Kidney epithelial cell (primary cell): ENCODE measurements around the gene TIMM17B. TPM values are rescaled to one million over a fixed set of nuclear protein-coding genes. Genes with fewer than 3 reads are reported as not detected.

Experiments used
- DNase-seq: peaks from one replicate; pipeline ENCODE4 v3.0.0-alpha.2; 2010; ENCODE audit warnings: low read depth
- H3K27me3 ChIP-seq: 2 replicates; pipeline ENCODE4 v1.6.0; 2011; ENCODE audit warnings: low read length; ENCODE audit not compliant: control insufficient read depth, insufficient read depth
- H3K36me3 ChIP-seq: 2 replicates; pipeline ENCODE4 v1.5.1; 2011; ENCODE audit warnings: low read length; ENCODE audit not compliant: control insufficient read depth, insufficient read depth
- H3K4me3 ChIP-seq: 2 replicates; pipeline ENCODE4 v1.5.1; 2011; ENCODE audit warnings: low read depth, mild to moderate bottlenecking, control low read depth, low read length
- total RNA-seq: library from RNA; depleted of rRNA; stranded (reverse); fragments of >200 nt; gene quantifications from 2 replicates; pipeline ENCODE4 v1.2.3, GENCODE V29; 2015
- TF ChIP-seq, protein P1 (sequence below): IDR thresholded peaks from 2 replicates; pipeline ENCODE4 v1.5.1; 2011; ENCODE audit warnings: mild to moderate bottlenecking, moderate library complexity, low read length, control low read depth, inconsistent platforms; ENCODE audit not compliant: insufficient read depth, poor library complexity, severe bottlenecking

The TIMM17B gene
- total RNA-seq, 1 donor from 2014 or later = 89.4 TPM

DNA sequence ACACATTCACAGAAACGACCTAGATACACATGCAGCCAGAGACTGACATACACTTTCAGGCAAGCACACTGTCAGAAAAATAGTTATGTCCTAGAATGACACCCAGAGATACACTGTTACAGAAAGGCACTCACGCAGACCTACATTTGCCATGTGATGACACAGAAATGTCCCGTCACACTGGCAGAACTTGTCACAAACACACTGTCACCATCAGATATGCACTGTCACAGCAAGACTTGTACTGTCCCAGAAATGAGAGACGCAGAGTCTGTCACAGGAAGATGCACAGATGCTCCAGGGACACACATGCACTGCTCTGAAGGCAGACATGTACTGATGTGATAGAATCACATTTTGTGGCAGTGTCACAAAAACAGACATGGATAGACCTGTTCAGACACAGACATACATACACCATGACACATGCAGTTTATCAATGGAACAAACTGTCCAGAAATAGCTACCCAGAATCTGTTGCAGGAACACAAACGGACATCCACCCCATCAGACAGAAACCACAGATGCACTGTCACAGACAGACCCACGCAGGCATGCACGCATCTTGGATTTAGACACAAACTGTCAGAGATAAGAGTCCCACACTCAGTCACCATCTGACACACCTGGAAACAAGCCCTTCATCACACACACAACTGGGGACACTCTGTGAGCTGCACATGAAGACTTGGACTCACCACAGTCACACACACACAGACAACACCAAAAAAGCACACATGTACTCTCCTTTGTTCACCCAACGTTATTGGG lies 22.6 kb upstream of the TIMM17B start:
- Histone ChIP-seq H3K36me3 (no peaks in the 10 kb centered on the region), H3K4me3 (no peak overlapping the region), H3K27me3 (no peaks in the 10 kb centered on the region)
- no peak for DNase-seq
- TF ChIP-seq, protein P1, sequence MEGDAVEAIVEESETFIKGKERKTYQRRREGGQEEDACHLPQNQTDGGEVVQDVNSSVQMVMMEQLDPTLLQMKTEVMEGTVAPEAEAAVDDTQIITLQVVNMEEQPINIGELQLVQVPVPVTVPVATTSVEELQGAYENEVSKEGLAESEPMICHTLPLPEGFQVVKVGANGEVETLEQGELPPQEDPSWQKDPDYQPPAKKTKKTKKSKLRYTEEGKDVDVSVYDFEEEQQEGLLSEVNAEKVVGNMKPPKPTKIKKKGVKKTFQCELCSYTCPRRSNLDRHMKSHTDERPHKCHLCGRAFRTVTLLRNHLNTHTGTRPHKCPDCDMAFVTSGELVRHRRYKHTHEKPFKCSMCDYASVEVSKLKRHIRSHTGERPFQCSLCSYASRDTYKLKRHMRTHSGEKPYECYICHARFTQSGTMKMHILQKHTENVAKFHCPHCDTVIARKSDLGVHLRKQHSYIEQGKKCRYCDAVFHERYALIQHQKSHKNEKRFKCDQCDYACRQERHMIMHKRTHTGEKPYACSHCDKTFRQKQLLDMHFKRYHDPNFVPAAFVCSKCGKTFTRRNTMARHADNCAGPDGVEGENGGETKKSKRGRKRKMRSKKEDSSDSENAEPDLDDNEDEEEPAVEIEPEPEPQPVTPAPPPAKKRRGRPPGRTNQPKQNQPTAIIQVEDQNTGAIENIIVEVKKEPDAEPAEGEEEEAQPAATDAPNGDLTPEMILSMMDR = no peak

DNA sequence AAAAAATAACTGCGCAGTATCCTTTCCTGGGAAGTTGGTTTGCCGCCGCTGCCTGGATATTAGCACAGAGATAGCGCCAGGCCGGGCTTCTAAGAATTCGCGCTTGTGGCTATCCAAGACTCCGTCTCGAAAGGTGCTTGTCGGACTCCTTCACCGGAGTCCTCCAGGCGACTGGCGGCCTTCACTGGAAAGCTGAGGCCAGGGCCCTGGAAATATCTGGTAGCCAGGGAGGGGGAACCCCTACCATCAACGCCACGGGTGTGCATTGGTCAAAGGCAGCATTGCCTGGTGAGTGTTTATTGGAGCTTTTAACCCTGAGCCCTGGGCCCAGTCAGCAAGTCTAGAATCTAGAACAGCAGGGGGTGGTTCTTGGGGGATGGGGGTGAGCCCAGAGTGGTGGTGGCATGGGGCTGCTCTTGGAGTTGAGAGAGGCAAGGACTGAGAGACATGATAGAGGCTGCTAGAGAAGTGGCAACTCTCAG lies 21.8 kb upstream of the TIMM17B start:
- no peaks in the 10 kb centered on the region for H3K36me3 ChIP-seq
- DNase-seq = no peak
- H3K27me3 ChIP-seq = no peaks in the 10 kb centered on the region
- TF ChIP-seq, protein P1 = no peak
- peak overlapping the region; percentile 5 for H3K4me3 ChIP-seq

DNA sequence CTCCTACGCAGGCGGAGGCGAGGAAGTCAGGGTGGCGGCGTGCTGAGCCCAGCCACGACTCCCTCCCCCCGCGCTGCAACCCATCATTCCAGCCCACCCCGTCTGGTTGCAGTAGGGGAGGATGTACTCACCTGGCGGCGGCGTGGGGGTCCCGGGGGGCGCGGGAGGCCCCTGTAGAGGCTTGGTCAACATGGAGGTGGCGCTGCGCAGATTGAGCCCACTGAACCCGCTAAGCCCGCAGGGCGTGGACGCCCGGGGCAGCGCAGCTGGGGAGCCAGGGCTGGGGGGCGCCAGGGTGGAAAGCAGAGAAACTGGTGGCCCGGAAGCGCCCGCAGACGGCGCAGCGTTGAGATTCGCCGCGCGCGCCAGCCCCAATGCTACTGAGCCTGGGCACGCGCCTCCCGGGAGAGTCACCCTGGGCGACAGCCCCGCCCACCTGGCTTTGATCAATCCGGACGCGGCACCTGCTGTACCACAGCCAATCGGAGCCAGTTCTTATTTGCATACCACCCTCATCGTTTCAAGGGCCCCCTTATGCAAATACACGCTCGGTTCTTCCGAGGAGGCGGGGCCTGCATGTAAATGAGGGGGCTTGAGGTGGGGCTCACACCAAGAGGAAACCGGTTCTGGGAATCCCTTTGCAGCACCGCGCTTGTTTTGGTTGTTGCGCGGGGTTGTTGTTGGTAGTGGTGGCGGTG lies 21.2 kb upstream of the TIMM17B start, which contains the start of gene PIM2:
Gene PIM2, minus strand, starts transcription at position 382 of the 698 bp plus-strand sequence. Its CDS starts 190 bp downstream, at position 192.
- Histone ChIP-seq H3K27me3 (no peaks in the 10 kb centered on the region), H3K36me3 (no peaks in the 10 kb centered on the region), H3K4me3 (peak within 1 kb of the TSS; percentile 69)
- peak; percentile 69 for DNase-seq
- TF ChIP-seq, protein P1 = no peak

DNA sequence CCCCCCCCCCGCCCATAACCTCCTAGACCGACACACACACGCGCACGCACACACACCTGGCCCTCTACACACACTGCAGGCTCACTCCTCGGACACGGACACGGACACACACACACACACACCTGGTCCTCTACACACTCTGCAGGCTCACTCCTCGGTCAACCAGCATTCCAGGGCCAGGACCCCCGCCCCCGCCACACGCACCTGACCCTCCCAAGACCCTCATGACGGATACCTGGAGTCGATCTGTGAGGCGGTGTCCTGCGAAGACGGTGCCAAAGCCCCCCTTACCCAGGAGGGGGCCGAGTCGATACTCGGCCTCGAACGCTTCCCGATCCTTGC lies 20.7 kb upstream of the TIMM17B start:
- Histone ChIP-seq H3K4me3 (peak overlapping the region; percentile 69), H3K36me3 (no peaks in the 10 kb centered on the region), H3K27me3 (no peaks in the 10 kb centered on the region)
- DNase-seq = no peak
- TF ChIP-seq, protein P1 = no peak

DNA sequence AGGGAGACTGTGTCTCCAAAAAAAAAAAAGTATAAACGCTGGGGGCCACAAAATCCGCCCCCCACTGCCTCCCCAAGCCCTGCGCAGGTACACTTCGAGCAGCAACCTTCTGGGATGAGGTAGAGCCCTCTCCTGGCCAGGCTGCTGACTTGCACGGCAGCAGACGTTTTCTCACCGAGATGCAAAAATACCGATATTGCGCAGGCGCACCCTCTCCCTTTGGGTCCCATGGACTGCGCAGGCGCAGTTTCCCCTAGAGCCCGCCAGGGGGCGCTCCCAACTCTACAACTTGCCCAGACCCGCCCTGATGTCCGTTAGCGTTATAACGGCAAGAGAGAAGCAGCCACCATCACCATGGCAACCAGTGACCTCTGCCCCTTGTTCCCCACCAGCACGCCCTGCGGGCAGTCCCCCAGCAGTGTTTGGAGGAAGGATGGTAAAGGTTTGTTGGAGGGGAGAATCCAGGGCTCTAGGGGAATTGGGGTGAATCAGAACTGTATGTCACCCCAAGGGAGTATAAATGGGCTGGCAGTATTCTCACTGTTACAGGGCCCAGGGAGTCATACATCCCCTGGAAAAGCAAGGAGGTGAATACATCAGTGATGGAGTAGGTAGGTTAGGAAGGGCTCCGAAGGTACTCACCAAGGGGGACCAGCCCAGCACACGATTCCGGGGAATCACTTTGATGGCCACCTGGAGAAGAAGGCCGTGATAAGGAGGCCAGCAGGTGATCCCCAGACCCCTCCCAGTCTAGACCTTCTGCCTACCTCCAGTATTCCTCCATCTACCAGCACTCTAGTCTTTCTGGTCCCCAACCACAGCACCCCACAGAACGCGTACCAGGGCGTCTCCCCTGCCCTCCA lies 19.8 kb upstream of the TIMM17B start:
- Histone ChIP-seq H3K36me3 (no peaks in the 10 kb centered on the region), H3K4me3 (peak overlapping the region; percentile 69), H3K27me3 (no peaks in the 10 kb centered on the region)
- DNase-seq = peak; percentile 65
- TF ChIP-seq, protein P1 = peak; percentile 88
